HFFc6 (cell line): ENCODE data around the gene ZNF217. TPM values are rescaled to one million over a fixed set of nuclear protein-coding genes. Genes with fewer than 3 reads are reported as not detected.

Experiments used
- DNase-seq: peaks from one replicate; pipeline ENCODE4 v3.0.0-alpha.2; 2018
- H3K27ac Mint-ChIP-seq: 2 replicates; pipeline ENCODE4 v1.8.0; 2020; ENCODE audit warnings: mild to moderate bottlenecking, mixed read lengths
- H3K27me3 Mint-ChIP-seq: 2 replicates; pipeline ENCODE4 v1.8.0; 2021; ENCODE audit warnings: mild to moderate bottlenecking, moderate library complexity, mixed read lengths; ENCODE audit not compliant: insufficient read depth
- H3K36me3 Mint-ChIP-seq: 2 replicates; pipeline ENCODE4 v1.8.0; 2021; ENCODE audit warnings: low read depth, mixed read lengths
- H3K4me1 Mint-ChIP-seq: 2 replicates; pipeline ENCODE4 v1.8.0; 2020; ENCODE audit warnings: low read depth, mixed read lengths
- H3K4me3 Mint-ChIP-seq: 2 replicates; pipeline ENCODE4 v1.8.0; 2020; ENCODE audit warnings: mild to moderate bottlenecking, moderate library complexity, mixed read lengths
- H3K9me3 Mint-ChIP-seq: 2 replicates; pipeline ENCODE4 v1.8.0; 2020; ENCODE audit warnings: mild to moderate bottlenecking, mixed read lengths
- total RNA-seq, 6 experiments: library from RNA; stranded (reverse); fragmentation: NEBNext Ultra II Directional; extraction: Animal tissue kit (Norgen Biotek cat#: 25700); gene quantifications; 2 replicates in 1 of 6; 3 replicates in 5 of 6; pipeline ENCODE4 v1.2.3, GENCODE V29; 2021
- TF ChIP-seq, protein P1 (sequence below): fragments of 200-600 bp; sonication (generic); IDR thresholded peaks from 2 replicates; pipeline ENCODE4 v1.5.0; 2021; ENCODE audit warnings: antibody characterized with exemption, mild to moderate bottlenecking

ZNF217 gene
- total RNA-seq, 6 experiments from 2014 or later: 38.5 to 42.9 (median 40.1) TPM

- no peak for DNase-seq
- peaks cover 52% of the 10 kb centered on the region for H3K36me3 Mint-ChIP-seq
- H3K27me3 Mint-ChIP-seq: no peaks in the 10 kb centered on the region; the same call in 1 of the 2 replicates
- H3K4me1 Mint-ChIP-seq: peaks cover 21% of the 10 kb centered on the region
- TF ChIP-seq, protein P1, sequence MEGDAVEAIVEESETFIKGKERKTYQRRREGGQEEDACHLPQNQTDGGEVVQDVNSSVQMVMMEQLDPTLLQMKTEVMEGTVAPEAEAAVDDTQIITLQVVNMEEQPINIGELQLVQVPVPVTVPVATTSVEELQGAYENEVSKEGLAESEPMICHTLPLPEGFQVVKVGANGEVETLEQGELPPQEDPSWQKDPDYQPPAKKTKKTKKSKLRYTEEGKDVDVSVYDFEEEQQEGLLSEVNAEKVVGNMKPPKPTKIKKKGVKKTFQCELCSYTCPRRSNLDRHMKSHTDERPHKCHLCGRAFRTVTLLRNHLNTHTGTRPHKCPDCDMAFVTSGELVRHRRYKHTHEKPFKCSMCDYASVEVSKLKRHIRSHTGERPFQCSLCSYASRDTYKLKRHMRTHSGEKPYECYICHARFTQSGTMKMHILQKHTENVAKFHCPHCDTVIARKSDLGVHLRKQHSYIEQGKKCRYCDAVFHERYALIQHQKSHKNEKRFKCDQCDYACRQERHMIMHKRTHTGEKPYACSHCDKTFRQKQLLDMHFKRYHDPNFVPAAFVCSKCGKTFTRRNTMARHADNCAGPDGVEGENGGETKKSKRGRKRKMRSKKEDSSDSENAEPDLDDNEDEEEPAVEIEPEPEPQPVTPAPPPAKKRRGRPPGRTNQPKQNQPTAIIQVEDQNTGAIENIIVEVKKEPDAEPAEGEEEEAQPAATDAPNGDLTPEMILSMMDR: no peak
- H3K9me3 Mint-ChIP-seq: no peaks in the 10 kb centered on the region
- no peak overlapping the region for H3K27ac Mint-ChIP-seq
- no peak overlapping the region for H3K4me3 Mint-ChIP-seq
These were observed 19.3 kb downstream of the ZNF217 start for GRCh38 chr20:53574259-53574789.

GRCh38 chr20:53571555-53572286 lies 21.9 kb downstream of the ZNF217 start:
- Mint-ChIP-seq H3K9me3 (no peaks in the 10 kb centered on the region), H3K4me1 (no peaks in the 10 kb centered on the region), H3K27ac (peak overlapping the region; percentile 6), H3K4me3 (no peak overlapping the region), H3K27me3 (no peaks in the 10 kb centered on the region), H3K36me3 (peaks cover 57% of the 10 kb centered on the region)
- TF ChIP-seq, protein P1: no peak
- DNase-seq: no peak

DNA sequence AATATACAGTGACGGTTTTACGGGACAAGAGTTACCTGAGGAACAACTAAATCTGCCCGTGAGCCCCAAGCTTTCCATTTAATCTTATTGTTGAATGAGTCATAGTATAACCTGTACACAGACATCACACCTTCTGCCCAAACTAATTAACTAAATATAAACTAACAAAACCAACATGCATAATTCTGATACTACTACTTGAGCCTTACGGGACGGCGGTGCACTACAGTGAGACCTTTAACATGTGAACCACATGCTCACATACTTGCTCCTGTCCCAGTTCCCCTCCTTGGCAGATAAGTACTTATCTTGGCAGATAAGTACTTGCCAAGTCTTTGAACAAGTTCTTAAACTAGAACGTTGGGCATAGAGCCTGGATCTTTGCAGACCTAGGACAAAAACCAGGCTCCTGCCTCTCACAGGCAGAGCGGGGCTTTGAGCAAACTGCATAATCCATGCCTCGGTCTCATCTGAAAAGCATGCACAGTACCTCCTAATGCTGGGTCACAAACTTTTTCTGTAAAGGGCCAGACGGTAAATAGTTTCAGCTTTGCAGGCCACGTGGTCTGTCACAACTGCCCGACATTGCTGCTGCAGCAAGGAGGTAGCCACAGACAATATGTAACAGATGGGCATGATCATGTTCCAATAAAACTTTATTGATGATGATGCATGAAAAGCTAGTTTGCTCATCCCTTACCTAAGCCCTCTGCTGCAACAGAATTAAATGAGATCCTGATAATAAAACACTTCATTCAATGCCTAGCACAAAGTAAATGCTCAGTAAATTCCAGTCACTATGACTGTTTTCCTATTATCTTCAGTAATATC lies 23.0 kb downstream of the ZNF217 start:
- peak overlapping the region; percentile 36; the same call in 1 of the 2 replicates for H3K27ac Mint-ChIP-seq
- H3K36me3 Mint-ChIP-seq: peaks cover 46% of the 10 kb centered on the region
- H3K9me3 Mint-ChIP-seq: no peaks in the 10 kb centered on the region

DNA sequence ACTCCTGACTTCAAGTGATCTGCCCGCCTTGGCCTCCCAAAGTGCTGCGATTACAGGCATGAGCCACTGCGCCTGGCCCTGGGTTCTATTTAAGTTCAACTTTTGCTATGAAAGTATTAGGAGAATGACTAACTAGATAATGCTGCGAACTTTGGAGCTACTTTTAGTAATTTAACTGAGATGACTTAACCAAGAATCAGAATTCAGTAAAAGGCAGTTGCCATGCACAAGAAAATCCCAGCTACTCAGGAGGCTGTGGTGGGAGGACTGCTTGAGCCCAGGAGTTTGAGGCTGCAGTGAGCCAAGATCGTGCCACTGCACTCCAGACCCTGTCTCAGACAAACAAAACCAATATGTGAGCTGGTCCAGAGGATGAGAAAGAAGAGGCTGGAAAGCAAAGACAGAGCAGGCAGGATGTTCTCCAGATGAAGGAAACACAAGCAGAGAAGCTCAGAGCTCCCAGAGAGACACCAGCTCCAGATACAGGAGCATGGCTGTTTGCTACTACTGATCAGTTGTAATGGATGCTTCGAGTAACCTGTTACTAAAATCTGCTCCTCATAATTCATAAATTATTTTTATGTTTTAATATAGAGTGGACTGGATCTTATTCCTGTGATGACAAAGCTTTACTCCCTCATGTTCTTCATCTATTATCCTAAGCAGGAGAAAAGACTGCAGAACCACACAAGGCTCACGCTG lies 23.9 kb downstream of the ZNF217 start:
- DNase-seq: no peak
- Mint-ChIP-seq H3K27me3 (peaks cover 2% of the 10 kb centered on the region; the same call in 1 of the 2 replicates), H3K4me3 (no peak overlapping the region), H3K4me1 (no peaks in the 10 kb centered on the region), H3K36me3 (peaks cover 37% of the 10 kb centered on the region), H3K27ac (peak overlapping the region; percentile 61; the same call in 1 of the 2 replicates), H3K9me3 (no peaks in the 10 kb centered on the region)
- TF ChIP-seq, protein P1: no peak

More for the DNA sequence above, 23.0 kb downstream of the ZNF217 start:
- no peak for DNase-seq
- no peaks in the 10 kb centered on the region for H3K27me3 Mint-ChIP-seq
- no peak overlapping the region for H3K4me3 Mint-ChIP-seq
- H3K4me1 Mint-ChIP-seq: no peaks in the 10 kb centered on the region
- TF ChIP-seq, protein P1: no peak

- H3K27me3 Mint-ChIP-seq: peaks cover 2% of the 10 kb centered on the region; the same call in 1 of the 2 replicates
- no peak overlapping the region for H3K4me3 Mint-ChIP-seq
- TF ChIP-seq, protein P1: no peak
- H3K36me3 Mint-ChIP-seq: peaks cover 30% of the 10 kb centered on the region
- DNase-seq: no peak
- H3K4me1 Mint-ChIP-seq: no peaks in the 10 kb centered on the region
- H3K9me3 Mint-ChIP-seq: no peaks in the 10 kb centered on the region
- H3K27ac Mint-ChIP-seq: no peak overlapping the region
These were observed 24.6 kb downstream of the ZNF217 start for GRCh38 chr20:53569005-53569404.
